Measurements from ENCODE around the gene ZNF862.

GRCh38 chr7:149824301-149824741 lies 13.9 kb upstream of the ZNF862 start:
- TF ChIP-seq CTCF (conservative IDR thresholded peaks at IDR 0.05; ENCODE audit: low read depth, low read length) (no peak), EZH2 (IDR thresholded peaks at IDR 0.05; ENCODE audit: borderline replicate concordance, low read depth, low read length, poor library complexity, severe bottlenecking) (no peak)
